ENCODE data around the gene SPACA9.

DNA sequence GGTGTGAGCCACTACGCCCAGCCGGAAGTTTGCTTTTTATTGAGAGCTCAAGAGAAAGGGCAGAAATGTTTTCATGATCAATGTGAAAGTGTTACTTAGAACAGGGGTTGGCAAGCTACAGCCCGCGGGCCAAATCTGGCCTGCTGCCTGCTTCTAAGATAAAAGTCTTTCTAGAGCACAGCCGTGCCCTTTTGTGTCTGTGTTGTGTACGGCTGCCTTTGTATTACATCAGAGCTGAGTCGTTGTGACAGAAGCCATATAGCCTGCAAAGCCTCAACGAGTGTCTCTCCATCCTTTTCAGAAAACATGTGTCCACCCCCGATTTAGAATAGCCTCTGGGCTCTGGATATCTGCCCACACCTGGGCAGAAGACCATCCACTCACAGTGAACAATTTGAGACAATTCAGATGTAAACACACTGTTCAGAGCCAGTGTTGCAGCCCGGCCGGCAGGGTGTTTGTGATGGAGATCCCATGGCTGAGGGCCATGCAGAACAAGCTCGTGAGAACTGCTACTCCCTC lies 29.5 kb upstream of the SPACA9 start:
- TF ChIP-seq, protein P1, sequence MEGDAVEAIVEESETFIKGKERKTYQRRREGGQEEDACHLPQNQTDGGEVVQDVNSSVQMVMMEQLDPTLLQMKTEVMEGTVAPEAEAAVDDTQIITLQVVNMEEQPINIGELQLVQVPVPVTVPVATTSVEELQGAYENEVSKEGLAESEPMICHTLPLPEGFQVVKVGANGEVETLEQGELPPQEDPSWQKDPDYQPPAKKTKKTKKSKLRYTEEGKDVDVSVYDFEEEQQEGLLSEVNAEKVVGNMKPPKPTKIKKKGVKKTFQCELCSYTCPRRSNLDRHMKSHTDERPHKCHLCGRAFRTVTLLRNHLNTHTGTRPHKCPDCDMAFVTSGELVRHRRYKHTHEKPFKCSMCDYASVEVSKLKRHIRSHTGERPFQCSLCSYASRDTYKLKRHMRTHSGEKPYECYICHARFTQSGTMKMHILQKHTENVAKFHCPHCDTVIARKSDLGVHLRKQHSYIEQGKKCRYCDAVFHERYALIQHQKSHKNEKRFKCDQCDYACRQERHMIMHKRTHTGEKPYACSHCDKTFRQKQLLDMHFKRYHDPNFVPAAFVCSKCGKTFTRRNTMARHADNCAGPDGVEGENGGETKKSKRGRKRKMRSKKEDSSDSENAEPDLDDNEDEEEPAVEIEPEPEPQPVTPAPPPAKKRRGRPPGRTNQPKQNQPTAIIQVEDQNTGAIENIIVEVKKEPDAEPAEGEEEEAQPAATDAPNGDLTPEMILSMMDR (IDR thresholded peaks at IDR 0.05; ENCODE audit: borderline replicate concordance, extremely low read depth, low read length, poor library complexity, severe bottlenecking), result no peak
- TF ChIP-seq EZH2 (IDR thresholded peaks at IDR 0.05; ENCODE audit: borderline replicate concordance, low read depth, low read length, severe bottlenecking), result no peak

Measured in DND-41 (cell line).